ENCODE measurements around the gene APOD.
"Not testable (repeated sequence)": the region's sequence is repeated elsewhere in the genome, so short reads cannot be mapped to it uniquely, and the experiment has no call there.

Gene APOD

GRCh38 chr3:195601382-195601781 is 17.6 kb upstream of the APOD start:
- TF ChIP-seq, protein P1, sequence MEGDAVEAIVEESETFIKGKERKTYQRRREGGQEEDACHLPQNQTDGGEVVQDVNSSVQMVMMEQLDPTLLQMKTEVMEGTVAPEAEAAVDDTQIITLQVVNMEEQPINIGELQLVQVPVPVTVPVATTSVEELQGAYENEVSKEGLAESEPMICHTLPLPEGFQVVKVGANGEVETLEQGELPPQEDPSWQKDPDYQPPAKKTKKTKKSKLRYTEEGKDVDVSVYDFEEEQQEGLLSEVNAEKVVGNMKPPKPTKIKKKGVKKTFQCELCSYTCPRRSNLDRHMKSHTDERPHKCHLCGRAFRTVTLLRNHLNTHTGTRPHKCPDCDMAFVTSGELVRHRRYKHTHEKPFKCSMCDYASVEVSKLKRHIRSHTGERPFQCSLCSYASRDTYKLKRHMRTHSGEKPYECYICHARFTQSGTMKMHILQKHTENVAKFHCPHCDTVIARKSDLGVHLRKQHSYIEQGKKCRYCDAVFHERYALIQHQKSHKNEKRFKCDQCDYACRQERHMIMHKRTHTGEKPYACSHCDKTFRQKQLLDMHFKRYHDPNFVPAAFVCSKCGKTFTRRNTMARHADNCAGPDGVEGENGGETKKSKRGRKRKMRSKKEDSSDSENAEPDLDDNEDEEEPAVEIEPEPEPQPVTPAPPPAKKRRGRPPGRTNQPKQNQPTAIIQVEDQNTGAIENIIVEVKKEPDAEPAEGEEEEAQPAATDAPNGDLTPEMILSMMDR (IDR thresholded peaks at IDR 0.05; ENCODE audit: low read depth, low read length): no peak
- no peak for DNase-seq (ENCODE audit: extremely low read depth, low read depth)

GRCh38 chr3:195599926-195600325 is 16.2 kb upstream of the APOD start:
- DNase-seq (ENCODE audit: extremely low read depth, low read depth): not testable (repeated sequence)

DNA sequence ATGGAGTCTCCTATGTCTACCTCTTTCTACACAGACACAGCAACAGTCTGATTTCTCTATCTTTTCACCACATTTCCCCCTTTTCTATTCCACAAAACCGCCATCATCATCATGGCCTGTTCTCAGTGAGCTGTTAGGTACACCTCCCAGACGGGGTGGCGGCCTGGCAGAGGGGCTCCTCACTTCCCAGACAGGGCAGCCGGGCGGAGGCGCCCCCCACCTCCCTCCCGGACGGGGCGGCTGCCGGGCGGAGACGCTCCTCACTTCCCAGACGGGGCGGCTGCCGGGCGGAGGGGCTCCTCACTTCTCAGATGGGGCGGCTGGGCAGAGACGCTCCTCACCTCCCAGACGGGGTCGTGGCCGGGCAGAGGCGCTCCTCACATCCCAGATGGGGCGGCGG is 15.8 kb upstream of the APOD start:
- DNase-seq (ENCODE audit: extremely low read depth, low read depth): not testable (repeated sequence)

- TF ChIP-seq, protein P1 (IDR thresholded peaks at IDR 0.05; ENCODE audit: low read depth, low read length): no peak
Measured at GRCh38 chr3:195597848-195598247, 14.1 kb upstream of the APOD start.

DNA sequence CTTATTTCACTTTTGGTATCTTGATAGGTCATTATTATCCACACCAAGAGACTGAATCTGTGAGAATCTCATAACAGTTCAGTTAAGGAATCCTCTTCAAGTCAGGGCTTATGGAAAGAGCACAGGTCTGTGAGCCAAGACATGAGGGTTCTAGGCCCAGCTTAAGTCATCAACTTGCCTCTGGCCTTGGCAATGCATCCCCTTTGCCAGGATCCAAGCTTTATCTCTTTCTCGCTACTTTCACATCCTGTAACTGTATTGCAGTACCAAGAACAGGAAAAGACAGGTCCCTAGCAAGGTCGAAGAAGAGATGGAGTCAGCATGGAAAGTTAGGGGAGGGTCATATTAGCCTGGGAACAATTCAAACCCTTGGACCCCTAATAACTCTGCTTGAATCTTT is 13.5 kb upstream of the APOD start:
- no peak for DNase-seq (ENCODE audit: extremely low read depth, low read depth)
- TF ChIP-seq, protein P1 (IDR thresholded peaks at IDR 0.05; ENCODE audit: low read depth, low read length): no peak

More at GRCh38 chr3:195597848-195598247, 14.1 kb upstream of the APOD start:
- no peak for DNase-seq (ENCODE audit: extremely low read depth, low read depth)

DNA sequence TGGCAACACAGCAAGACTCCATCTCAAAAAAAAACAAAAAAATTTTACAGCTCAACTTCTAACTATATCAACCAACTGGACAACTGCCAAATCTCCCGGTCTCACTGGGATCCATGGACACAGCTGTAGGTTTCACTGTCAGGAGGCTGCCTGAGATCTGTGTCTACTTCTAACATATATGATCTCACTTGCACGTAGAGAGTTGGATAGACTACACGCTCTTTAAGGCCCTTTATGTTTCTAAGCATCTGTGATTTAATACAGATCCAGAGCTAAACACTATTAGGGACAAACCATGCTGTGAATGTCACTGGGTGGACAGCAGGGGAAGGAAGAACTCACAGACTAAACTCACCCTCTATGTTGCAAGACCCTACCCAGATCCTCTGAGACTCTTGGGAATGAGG is 13.0 kb upstream of the APOD start:
- DNase-seq (ENCODE audit: extremely low read depth, low read depth): no peak
- TF ChIP-seq, protein P1 (IDR thresholded peaks at IDR 0.05; ENCODE audit: low read depth, low read length): no peak

GRCh38 chr3:195595785-195596531 is 12.2 kb upstream of the APOD start:
- no peak for DNase-seq (ENCODE audit: extremely low read depth, low read depth)
- TF ChIP-seq, protein P1 (IDR thresholded peaks at IDR 0.05; ENCODE audit: low read depth, low read length): no peak

GRCh38 chr3:195591852-195592251 is 8.1 kb upstream of the APOD start:
- peak; percentile 5 for DNase-seq (ENCODE audit: extremely low read depth, low read depth)
- TF ChIP-seq, protein P1 (IDR thresholded peaks at IDR 0.05; ENCODE audit: low read depth, low read length): no peak

Measured in AG09319 (cell line).